ENCODE data around the gene GSTT2B.
"Not testable (repeated sequence)": the region's sequence is repeated elsewhere in the genome, so short reads cannot be mapped to it uniquely, and the experiment has no call there.

Gene GSTT2B

DNA sequence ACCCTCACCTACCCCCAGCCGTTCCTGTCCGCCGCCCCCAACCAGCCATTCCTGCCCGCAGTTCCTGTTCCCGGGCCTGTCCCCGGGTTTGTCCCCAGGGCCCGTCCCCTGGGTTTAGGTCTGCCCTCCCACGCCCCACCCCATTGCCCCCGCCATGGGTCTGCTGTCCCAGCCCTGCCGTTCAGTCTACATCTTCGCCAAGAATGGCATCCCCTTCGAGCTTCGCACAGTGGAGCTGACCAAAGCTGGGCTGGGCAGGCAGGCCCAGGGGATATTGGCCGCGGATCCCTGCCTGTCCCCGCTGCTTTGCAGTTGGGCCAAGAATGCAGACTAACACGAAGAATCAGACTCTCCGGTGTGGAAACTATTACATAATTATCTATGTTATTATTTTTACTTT, 11.2 kb downstream of the GSTT2B start:
- DNase-seq (ENCODE audit: low spot score); in situ Hi-C loops (cut with MboI; ENCODE audit: low sequenced_read_pairs, unreplicated experiment): not testable (repeated sequence)

DNA sequence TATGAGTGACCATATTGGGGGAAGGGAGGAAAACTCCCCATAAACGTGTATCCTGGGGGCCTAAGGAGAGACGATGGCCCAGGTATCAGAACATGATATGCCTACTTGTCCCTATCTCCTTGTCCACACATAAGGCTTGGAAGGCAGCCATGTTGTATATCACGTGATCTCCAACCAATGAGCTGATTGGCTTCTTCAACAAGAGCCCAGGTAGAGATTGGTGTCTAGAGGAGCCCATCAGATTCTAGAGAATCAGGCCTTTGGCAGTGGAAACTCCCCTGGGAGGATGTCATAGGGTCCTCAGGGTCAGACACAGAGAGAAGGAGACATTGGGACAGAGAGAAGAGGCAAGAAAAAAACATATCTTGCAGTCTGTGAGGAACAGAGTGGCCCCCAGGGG, 13.6 kb downstream of the GSTT2B start:
- DNase-seq (ENCODE audit: low spot score); in situ Hi-C loops (cut with MboI; ENCODE audit: low sequenced_read_pairs, unreplicated experiment): not testable (repeated sequence)

DNA sequence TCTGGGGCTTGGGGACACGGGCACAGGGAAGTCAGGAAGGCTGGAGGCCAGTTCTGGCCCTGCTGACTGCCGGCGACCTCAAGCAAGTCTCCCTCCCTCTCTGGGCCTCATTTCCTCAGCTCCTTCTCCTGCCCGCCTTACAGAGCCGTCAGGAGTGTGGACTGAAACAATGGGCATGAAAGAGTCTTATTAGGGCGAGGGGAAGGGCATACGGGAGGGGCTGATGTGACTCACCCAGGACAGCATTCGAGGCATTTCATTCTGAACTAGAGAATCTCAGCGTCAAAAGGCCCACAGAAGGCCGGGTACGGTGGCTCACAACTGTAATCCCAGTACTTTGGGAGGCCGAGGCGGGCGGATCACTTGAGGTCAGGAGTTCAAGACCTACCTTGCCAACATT, 20.8 kb downstream of the GSTT2B start:
- DNase-seq (ENCODE audit: low spot score); in situ Hi-C loops (cut with MboI; ENCODE audit: low sequenced_read_pairs, unreplicated experiment): not testable (repeated sequence)

DNA sequence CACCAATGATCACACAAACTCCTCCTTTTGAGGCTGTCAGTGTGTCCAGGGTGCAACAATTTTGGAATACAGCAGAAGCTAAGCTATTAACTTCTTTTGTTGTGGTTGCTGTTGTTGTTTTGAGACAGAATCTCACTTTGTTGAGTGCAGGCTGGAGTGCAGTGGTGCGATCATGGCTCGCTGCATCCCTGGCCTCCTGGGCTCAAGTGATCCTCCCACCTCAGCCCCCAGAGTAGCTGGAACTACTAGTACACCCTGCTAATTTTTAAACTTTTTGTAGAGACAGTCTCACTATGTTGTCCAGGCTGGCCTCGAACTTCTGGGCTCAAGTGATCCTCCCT, 22.0 kb downstream of the GSTT2B start:
- in situ Hi-C loops (cut with MboI; ENCODE audit: low sequenced_read_pairs, unreplicated experiment): no loop called here
- DNase-seq (ENCODE audit: low spot score): no peak
- TF ChIP-seq, protein P1, sequence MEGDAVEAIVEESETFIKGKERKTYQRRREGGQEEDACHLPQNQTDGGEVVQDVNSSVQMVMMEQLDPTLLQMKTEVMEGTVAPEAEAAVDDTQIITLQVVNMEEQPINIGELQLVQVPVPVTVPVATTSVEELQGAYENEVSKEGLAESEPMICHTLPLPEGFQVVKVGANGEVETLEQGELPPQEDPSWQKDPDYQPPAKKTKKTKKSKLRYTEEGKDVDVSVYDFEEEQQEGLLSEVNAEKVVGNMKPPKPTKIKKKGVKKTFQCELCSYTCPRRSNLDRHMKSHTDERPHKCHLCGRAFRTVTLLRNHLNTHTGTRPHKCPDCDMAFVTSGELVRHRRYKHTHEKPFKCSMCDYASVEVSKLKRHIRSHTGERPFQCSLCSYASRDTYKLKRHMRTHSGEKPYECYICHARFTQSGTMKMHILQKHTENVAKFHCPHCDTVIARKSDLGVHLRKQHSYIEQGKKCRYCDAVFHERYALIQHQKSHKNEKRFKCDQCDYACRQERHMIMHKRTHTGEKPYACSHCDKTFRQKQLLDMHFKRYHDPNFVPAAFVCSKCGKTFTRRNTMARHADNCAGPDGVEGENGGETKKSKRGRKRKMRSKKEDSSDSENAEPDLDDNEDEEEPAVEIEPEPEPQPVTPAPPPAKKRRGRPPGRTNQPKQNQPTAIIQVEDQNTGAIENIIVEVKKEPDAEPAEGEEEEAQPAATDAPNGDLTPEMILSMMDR (IDR thresholded peaks at IDR 0.05; ENCODE audit: borderline replicate concordance, control extremely low read depth, extremely low read depth, insufficient read depth, missing control alignments): no peak

DNA sequence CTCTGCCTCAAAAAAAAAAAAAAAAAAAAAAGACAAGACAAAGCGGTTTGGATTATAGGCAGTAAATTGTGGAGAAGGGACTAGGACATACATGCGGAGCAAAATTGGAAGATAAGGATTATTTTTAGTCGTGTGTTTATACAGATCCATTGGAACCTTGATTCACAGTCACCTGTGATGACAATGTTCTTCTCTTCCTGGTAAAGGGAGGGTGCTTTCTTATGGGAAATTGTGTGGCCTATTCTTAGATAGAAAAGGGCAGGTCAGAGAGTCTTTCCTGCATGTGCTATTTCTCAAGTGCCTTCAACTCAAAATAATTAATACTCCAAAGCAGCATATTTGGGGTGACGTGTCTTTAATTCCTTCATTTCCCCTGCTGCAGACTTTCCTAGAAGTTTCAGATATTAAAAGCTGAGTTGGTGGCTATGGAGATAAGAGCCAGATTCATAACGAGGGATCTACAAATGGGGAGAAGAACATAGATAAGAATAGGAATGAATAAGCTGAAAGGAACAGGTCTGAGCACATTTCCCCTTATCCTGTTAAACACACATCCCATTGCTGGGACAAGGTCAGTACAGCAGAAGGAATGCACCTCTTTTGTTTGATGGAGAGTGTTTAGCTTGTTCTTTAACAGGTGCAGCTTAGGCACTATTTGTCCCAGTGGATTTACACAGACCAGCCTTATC, 22.5 kb downstream of the GSTT2B start:
- TF ChIP-seq, protein P1 (IDR thresholded peaks at IDR 0.05; ENCODE audit: borderline replicate concordance, control extremely low read depth, extremely low read depth, insufficient read depth, missing control alignments): no peak
- in situ Hi-C loops (cut with MboI; ENCODE audit: low sequenced_read_pairs, unreplicated experiment): no loop called here
- DNase-seq (ENCODE audit: low spot score): no peak

DNA sequence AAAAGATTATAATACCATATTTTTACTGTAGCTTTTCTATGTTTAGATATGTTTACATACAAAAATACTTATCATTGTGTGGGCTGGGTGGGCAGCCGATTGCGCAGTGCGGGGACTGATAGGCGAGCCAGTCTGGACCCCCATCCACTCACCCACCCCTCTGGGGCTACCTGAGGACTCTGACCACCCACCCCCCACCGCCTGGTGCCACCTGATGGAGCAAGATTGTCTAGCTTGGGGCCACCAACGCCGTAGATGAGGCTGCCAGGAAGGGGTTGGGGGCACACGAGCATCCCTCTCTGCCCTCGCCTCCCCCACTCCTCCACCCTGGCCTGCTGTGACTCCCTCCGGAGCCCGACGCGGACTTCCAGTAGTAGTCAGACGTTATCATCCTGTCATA, 34.4 kb downstream of the GSTT2B start:
- in situ Hi-C loops (cut with MboI; ENCODE audit: low sequenced_read_pairs, unreplicated experiment): no loop called here
- DNase-seq (ENCODE audit: low spot score): no peak
- TF ChIP-seq, protein P1 (IDR thresholded peaks at IDR 0.05; ENCODE audit: borderline replicate concordance, control extremely low read depth, extremely low read depth, insufficient read depth, missing control alignments): no peak

DNA sequence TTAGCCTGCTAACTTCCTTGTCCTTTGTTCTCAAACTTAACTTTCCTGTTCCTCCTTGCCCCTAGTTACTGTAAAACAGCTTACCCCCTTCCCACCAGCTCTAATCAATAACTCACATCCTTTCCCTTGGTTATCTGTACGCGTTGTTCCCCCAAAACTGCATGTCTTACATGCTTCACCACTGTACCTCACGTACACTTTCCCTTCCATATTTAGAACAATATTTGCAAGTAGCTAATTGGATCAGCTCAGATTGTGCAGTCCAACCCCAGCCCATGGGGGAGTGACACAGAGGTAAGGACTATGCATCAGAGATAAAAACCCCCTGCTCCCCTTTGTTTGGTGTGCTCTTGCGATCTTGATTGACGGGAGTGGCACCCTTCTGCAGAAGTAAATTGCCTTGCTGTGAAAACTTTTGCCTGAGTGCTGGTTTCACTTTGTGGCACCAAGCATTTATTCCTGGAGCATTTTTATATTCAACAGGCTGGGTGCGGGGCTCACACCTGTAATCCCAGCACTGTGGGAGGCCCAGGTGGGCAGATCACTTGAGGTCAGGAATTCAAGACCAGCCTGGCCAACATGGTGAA, 35.9 kb downstream of the GSTT2B start:
- TF ChIP-seq, protein P1 (IDR thresholded peaks at IDR 0.05; ENCODE audit: borderline replicate concordance, control extremely low read depth, extremely low read depth, insufficient read depth, missing control alignments): no peak
- no peak for DNase-seq (ENCODE audit: low spot score)
- in situ Hi-C loops (cut with MboI; ENCODE audit: low sequenced_read_pairs, unreplicated experiment): no loop called here

DNA sequence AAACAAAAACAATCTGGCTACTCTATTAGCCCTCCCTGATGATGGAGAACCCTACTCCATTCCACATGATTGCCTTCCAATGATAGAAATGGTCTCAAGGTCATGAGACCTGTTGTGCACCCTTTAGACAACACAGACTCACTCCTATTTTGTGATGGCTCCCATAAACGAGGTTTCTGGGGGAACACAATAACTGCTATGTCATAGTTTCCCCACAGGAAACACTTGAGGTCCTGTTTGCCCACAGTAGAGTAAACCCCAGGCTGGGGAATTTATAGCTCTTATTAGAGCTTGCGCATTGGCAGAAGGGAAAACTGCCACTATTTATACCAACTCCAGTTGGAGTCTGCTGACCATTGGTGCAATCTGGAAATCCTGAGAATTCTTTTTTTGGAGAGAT, 38.1 kb downstream of the GSTT2B start:
- no peak for DNase-seq (ENCODE audit: low spot score)
- TF ChIP-seq, protein P1 (IDR thresholded peaks at IDR 0.05; ENCODE audit: borderline replicate concordance, control extremely low read depth, extremely low read depth, insufficient read depth, missing control alignments): no peak
- in situ Hi-C loops (cut with MboI; ENCODE audit: low sequenced_read_pairs, unreplicated experiment): no loop called here

DNA sequence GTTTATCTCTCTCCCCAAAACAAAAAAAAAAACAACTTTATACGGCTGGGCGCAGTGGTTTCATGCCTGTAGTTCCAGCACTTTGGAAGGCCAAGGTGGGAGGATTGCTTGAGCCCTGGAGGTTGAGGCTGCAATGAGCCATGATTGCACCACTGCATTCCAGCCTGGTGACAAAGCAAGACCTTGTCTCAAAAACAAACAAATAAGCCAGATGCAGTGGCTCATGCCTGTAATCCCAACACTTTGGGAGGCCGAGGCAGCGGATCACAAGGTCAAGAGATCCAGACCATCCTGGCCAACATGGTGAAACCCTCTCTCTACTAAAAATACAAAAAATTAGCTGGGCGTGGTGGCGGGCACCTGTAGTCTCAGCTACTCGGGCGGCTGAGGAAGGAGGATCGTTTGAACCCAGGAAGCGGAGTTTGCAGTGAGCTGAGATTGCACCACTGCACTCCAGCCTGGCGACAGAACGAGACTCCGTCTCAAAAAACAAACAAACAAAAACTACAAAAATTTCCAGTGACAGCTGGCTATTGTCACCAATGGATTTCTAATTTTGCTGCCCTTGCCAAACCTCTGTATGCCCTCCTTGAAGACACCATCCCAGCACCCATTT, 39.3 kb downstream of the GSTT2B start:
- in situ Hi-C loops (cut with MboI; ENCODE audit: low sequenced_read_pairs, unreplicated experiment): not testable (repeated sequence)

DNA sequence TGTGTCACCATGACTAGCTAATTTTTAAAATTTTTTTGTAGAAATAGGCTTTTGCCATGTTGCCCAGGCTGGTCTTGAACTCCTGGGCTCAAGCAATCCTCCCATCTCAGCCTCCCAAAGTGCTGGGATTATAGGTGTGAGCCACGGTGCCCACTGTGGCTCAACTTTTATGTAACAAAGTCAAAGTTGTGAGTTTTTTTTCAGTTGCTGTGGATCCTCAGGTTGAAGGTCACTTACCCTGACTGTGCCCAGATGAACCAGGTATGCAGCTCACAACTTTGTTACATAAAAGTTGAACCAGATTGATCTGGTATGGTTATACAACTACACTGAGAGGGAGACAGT, 40.8 kb downstream of the GSTT2B start:
- in situ Hi-C loops (cut with MboI; ENCODE audit: low sequenced_read_pairs, unreplicated experiment); DNase-seq (ENCODE audit: low spot score): not testable (repeated sequence)

More for the DNA sequence above, 39.3 kb downstream of the GSTT2B start:
- not testable (repeated sequence) for DNase-seq (ENCODE audit: low spot score)
